Measurements from ENCODE around the gene LBHD2.
"Not testable (repeated sequence)": the region's sequence is repeated elsewhere in the genome, so short reads cannot be mapped to it uniquely, and the experiment has no call there.

The LBHD2 gene

DNA sequence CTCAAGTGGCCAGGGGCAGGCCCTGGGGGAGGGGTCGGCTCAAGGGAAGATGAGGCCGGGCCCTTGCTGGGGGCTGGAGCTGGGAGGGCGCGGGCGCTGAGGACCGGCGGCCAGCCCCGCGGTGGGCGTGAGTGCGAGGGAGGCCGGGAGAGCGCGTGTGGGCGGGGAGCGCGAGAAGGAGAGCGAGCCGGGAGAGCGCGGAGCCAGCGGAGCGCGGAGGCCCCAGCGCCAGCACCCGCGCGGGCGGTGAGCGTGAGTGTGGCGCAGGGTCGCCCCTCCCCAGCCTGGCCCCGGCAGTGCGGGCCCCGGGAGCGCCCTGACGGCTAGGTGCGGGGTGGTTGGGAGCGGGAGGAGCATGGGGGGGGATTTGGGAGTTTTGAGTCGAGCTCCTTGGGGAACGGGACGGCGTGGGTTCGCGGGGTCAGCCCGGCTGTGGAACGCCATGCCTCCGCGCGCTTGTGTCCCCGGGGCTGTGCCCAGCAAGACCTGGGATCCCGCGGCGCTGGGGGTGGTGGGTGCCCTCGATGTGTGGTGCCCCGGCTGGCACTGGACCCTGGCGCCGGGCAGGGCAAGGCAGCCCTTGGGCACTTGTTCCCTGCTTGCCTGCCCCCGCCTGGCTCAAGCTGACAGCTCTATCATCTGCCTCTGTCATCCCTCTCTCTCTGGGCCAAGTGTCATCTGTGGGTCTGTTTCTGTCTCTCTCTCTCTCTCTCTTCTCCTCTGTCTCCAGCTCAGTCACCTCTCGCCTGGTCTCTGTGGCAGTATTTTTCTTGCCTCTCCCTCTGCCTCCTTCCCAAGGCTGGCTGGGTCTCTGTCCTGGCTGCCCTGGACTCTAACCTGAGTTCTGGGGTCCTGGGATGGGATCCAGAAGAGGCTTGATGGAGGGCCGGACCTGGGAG is at the start of gene LBHD2:
Gene LBHD2 (plus strand): TSS at position 190 of the 899 bp plus-strand sequence. CDS start 1,803 bp downstream, outside the sequence.
- FAIRE-seq = no peak

DNA sequence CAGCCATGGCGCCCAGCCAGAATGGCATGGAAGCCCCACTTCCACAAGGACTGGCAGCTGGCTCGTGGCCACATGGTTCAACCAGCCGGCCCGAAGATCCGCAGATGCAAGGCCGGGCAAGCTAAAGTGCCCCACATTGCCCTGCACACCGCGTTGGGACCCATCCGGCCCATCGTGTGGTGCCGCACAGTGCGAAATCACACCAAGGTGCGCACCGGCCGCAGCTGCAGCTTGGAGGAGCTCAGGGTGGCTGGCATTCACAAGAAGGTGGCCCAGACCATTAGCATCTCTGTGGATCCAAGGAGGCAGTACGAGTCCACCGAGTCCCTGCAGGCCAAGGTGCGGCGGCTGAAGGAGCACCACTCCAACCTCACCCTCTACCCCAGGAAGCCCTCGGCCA is 42.5 kb upstream of the LBHD2 start:
- FAIRE-seq = no peak

DNA sequence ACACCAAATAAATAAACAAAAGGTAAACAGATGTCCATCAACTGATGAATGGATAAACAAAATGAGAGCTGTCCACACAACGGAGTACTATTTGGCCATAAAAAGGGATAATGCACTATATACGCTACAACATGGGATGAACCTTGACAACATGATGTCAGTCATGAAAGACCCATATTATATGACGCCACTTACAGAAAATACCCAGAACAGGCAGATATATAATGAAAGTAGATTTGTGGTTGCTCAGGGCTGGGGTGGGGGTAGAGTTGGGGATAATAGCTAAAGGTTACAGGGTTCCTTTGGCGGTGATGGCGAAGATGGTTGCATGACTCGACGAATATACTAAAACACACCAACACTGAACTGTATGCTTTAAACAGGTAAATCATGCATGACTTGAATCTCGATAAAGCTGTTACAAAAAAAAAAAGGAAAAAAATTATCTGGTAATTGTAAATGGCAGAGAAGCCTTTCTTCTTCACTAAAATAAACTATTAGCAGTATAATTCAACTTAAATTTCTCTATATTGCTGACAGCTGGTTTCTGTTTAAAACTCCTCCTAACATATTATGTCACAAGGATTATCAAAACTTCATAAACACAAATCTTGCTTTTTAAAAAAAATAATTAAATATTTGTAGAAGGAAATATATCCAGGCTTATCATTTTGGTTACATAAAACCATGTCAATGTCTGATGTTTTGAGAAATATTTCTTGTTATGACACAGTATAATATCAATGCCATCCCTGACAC is 40.6 kb upstream of the LBHD2 start:
- no peak for FAIRE-seq

DNA sequence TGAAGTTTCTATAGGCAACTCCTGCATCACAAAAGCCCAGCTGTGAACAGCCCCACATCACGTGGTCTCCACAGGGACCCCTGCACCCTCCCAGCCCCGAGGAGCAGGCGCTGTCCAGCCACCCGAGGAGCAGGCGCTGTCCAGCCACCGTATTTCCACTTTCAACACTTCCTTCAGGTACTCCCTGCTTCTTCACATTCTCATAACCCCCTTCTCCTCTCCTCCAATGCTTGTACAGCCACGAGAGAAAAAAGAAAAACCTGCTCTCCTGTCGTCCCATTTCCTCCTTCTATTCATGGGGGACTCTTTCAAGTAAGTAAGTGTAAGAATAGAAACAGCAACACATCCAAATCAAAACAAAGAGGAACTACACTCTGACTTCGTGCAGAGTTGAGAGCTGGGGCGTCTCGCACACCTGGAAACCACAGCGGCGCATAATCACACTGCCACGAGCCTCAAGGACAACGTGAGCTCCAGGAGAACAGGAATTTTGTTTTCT is 38.6 kb upstream of the LBHD2 start:
- no peak for FAIRE-seq

DNA sequence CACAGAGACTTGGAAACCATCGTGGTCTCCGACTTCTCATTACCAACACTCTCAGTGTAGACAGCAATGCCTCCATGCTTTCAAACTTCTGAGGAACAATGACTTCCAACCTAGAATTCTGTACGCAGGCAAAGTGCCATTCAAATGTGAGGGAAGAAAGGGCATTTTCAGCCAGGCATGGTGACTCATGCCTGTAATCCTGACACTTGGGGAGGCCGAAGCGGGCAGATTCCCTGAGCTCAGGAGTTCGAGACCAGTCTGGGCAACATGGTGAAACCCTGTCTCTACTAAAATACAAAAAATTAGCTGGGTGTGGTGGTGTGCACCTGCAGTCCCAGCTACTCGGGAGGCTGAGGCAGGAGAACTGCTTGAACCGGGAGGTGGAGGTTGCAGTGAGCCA is 36.6 kb upstream of the LBHD2 start:
- FAIRE-seq = not testable (repeated sequence)

DNA sequence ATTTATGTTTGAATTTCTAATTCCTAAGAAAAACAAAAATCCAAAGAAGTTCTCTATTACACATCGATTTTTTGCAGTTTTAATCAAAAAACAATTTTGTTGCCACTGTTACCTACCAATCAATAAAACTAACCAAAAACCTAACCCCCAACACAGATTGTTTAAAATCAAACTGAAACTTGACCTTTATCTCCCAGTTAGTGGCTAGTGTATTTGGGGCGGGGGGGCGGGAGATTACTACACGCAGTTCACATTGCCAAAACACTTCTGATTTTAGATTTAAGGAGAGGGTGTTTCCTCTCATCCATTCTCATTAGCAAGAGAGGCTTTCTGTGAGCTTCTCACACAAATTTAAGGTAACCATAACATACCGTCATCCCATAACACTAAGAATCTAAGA is 33.1 kb upstream of the LBHD2 start:
- FAIRE-seq = no peak

DNA sequence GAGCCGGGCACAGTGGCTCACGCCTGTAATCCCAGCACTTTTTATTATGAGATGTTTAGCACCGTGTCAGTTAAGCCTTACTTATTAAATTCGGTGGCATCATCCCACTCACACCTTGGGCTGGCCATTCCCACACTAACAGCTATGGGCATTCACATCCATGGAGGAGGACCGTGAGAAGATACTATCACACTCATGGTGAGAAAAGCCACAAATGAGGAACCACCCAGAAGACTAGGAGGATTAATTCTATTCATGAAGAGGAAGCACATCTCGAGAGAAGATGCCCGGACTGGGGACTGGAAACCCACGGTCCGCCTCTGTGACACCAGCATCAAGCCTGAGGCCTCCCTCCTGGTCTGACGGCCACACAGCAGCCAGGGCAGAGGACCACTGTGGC is 31.6 kb upstream of the LBHD2 start:
- no peak for FAIRE-seq

DNA sequence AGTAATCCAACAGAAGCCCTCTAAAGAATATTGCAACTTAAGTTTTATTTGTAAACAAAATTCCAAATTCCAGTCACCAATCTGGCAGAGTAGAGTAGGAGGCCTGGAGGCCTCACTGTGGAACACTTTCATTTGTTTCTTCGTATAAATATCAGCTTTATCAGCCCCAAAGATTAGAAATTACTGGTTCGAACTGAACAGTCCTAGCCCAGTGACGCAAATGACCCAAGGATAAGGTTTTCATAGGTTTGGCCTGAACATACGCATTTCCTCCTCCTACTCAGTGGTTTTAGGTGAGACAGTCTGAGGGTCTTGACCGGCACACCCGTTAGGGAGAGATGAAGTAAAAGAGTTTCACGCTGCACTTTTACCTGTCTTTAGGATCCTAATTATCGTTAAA is 28.3 kb upstream of the LBHD2 start:
- no peak for FAIRE-seq

DNA sequence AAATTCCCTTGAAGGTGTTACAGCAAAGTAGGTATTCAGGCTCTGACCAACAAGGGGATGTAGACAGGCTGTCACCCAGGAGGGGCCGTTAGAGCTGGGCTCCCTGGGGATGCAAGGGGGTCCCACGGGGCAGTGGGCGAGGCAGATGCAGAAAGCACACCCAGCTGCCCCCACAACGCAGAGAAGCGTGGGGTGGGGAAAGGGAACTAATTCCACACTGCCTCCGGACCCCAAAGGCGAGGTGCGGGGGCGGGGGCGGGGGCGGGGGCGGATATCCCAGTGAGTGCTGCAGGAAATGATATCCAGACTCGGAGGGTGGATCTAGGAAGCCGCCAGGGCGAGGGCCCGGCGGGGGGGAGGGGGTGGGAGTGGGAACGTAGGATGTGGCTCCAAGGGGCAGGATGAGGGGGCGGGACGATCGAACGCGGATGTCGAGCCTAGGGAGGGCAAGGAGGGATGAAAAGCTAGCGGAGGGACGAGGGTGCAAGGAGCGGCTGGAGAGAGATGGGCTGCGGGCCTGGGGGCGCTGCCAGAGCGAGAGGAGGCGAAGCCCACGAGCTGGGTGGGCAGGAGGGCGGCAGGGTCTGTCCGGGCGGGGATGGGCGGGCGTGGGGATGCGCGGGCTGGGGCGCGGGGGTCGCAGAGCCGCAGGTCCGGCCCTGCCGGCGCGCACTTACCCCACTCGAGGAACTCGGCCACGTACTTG is 27.5 kb upstream of the LBHD2 start:
- no peak for FAIRE-seq

DNA sequence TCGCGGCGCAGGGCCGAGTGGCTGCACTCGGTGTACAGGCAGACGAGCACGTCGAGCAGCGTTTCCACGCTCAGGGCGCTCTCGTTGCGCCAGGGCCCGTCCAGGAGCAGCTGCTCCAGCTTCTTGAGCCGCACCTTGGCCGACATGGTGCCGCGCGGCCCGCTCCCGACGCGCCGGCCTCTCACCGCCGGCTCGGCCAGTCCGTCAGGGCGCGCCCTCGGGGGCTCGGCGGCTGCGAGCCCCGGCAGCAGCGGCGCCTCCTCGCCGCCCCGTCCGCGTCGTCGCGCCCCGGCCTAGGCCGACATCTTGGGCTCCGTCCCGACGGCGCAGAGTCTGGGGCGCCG is 27.0 kb upstream of the LBHD2 start:
- no peak for FAIRE-seq

DNA sequence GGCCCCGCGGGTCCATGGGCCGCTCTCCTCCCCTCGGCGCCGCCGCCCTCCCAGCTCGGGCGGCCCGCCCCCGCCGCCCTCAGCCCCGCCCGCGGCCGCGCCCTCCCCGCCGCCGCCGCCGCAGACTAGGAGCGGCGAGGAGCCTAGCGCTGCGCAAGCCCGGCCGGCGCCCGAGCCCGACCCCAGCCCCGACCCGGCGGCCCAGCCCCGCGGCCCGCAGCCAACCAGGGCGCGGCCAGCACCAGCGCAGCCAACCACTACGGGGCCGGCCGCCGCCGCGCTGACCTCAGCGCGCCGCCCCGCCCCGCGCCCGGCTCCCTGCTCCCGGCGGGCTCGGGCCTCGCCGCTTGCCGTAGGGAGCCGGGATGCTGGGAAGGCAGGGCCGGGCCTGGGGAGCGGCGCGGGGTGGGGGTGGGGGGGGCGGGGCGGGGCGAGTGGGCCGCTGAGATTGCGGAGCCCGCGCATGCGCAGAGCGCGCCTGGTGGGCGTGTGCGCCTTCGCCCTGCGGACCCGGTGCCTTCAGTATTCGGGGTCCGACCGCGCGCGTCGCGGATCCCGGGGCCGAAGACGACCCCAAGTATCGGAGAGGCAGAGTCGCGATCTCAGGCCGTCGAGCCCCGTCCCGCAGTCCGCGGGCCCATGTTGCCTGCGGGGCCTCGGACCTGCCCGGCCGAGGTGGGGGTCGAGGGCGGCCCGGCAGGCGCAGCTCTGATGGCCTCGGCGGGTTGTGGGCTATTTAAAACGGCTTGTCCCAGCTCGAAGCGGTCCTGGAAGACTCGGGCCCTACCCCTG is 26.4 kb upstream of the LBHD2 start, which contains the start of gene CDC42BPB:
Gene CDC42BPB (minus strand): TSS at position 178 of the 792 bp plus-strand sequence. CDS start 376 bp downstream, outside the sequence.
- FAIRE-seq = no peak

DNA sequence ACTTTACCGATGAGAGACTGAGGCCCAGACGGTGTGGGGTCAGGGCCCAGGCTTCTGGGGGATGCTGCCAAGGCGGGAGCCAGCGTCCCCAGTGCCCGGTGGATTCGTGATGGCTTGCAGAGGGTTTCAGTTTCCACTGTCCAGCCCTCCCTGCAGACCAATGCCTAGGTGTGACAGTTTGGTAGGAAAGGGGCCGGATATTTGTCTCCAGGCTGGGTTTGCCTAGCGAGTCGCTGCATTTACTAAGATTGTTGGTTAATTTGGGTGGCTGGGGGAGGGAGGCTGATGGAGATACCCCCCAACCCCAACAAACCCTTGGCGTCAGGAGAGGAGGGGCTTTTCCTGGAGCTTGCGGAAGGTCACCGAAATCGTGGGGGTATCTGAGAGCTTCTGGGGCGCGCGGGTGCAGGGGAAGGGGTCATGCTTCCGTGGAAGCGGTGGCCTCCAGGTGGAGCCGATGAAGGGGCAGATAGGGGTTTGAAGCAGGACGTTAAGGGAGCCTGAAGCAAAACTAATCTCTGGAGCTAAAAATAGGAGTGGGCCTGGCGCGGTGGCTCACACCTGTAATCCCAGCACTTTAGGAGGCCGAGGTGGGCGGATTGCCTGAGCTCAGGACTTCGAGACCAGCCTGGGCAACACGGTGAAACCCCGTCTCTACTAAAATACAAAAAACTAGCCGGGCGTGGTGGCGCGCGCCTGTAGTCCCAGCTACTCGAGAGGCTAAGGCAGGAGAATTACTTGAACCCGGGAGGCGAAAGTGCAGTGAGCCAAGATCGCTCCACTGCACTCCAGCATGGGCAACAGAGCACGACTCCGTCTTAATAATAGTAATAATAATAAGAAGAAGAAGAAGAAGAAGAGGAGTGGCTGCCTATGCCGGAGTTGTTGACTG is 25.6 kb upstream of the LBHD2 start:
- FAIRE-seq = no peak

DNA sequence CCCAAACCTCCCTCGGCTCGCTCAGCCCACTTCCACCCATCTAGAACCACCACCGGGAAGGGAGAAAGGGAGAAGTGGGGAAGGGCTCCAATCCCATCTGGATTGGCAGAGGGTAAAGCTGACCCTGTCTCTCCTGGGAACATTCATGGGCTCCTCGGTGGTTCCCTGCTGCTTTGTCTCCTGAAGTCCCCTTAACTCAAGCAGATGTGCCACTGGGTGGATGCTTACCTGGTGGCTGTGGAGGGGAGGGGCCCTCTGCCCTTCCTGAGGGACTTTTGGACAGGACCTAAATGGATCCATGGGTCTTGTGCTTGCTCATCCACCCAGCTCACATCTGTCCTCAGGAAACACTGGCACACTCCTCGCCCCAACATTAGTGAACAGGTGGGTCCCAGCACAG is 24.5 kb upstream of the LBHD2 start:
- FAIRE-seq = no peak

DNA sequence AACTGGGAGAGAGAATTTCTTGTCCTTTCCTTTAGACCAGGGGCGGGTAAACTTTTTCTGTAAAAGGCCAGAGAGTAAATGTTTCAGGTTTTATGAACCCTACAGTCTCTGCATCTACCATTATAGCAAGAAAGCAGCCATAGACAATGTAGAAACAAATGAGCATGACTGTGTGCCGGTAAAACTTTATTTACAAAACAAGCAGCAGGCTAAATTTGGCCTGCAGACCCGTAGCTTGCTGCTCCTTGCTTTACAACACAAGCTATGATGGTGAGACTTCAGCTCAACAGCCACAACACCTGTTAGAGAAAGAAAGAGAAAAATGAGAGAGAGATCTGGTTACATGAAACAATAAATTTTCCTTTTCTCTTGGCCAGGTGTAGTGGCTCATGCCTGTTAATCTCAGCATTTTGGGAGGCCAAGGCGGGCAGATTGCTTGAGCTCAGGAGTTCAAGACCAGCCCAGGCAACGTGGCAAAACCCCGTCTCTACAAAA is 22.5 kb upstream of the LBHD2 start:
- no peak for FAIRE-seq

DNA sequence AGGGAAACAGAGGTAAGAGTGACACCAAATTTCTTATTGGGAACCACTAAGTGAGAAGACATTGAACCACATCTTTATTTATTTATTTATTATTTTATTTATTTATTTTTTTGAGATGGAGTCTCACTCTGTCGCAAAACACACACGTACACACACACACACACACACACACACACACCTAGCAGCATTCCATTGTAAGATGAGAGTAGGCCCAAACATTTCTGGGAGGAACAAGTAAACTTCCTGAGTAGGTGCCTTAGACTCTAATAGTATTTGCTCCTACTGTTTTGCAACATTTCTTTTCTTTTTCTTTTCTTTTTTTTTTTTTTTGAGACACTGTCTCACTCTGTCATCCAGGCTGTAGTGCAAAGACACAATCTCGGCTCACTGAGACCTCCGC is 19.6 kb upstream of the LBHD2 start:
- FAIRE-seq = no peak

DNA sequence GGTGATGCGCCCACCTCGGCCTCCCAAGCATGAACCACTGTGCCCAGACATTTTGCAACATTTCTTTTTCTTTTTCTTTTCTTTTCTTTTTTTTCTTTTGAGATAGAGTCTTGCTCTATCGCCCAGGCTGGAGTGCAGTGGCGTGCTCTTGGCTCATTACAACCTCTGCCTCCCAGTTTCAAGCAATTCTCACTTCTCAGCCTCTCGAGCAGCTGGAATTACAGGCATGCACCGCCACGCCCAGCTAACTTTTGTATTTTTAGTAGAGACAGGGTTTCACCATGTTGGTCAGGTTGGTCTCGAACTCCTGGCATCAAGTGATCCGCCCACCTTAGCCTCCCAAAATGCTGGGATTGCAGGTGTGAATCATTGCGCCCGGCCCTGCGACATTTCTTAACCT is 19.0 kb upstream of the LBHD2 start:
- FAIRE-seq = no peak

DNA sequence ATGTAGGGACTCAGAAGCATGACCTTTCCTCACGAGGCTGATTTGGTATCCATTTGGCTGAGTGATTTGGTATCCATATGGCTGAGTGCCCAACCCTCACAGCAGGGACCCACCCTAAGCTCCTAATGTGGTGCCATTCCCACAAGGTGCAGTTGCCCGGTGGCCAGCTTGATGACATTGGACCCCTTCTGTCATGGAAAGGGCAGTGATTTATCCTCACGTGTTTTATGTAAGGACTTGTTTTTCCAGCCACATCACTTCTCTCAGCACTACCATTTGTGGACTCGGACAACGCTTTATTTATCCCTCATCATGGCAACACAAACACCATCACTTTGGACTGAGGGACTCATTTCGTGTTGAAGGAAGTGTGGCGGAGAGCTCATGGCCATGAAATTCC is 18.1 kb upstream of the LBHD2 start:
- no peak for FAIRE-seq

DNA sequence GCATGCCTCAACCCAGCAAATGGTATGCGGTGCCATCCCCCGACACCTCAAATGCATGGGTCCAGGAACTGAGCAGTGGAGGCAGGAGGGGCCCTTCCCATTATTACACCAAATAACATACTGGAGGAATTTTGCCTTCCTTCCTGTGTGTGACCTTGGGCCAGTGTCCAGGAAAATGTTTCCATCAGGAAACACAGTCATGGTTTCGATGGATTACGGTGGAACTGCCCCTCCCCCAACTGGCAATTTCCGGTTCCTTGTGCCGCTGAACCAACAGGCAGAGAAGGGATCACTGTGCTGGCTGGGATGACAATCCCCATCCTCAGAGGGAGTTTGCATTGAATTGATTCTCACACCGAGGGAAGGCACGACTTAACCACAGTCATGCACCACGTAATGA is 17.6 kb upstream of the LBHD2 start:
- no peak for FAIRE-seq

DNA sequence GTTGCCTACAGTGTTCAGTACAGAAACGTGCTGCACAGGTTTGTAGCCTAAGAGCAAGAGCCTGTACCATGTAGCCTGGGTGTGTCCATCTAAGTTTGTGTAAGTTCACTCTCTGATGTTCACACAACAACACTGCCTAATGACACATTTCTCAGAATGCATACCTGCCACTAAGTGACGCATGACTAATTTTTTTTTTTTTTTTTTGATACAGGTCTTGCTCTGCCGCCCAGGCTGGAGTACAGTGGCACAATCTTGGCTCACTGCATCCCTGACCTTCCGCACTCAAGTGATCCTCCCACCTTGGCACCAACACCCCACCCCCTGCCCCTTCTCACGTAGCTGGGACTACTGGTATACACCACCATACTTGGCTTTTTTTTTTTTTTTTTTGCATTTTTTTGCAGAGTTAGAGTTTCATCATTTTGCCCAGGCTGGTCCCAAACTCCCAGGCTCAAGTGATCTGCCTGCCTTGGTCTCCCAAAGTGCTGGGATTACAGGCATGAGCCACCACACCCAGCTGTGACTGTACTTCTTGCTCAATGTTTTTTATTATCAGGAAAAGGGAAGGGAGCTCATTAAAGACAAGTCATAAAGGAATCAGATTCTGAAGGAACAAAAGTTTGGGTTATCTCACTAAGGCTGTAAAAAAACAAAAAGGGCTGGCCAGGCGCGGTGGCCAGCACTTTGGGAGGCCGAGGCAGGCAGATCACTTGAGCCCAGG is 16.6 kb upstream of the LBHD2 start:
- FAIRE-seq = no peak

DNA sequence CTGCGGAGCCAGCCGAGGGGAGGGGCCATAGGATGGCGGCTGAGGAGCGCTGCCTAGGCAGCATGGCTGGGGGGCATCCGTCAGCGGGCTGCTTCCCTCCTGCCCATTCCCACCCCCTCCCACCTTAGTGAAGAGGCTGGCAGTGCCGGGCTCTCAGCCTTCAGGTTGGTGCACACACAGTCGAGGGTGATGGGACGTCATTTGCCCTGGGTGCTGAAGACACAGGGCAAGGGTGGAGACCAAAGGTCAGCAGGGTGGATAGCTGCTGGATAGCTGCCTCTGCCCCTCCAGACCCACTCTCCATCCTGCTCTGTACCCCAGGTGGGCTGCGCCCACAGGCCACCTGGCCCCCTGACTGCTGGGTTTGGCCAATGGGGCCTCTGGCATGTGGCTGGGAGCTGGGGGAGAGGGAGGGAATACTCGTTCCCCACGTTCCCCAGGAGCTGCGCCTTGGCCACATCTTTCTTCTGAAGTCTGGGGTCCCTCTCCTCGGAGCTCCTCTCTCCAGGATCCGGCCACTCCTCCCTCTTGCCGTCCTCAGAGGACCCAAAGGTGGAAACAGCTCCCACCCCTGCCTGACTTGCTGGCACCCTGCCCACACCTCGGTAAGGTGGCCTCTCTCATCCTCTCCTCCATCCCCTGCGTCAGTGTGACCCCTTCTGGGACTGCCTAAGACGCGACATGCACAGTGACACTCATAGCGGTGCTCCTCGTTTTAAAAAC is 15.5 kb upstream of the LBHD2 start:
- no peak for FAIRE-seq
